NK-92 treated with Interleukin-12 subunit alpha and Interleukin-12 subunit beta, amount 100 ng/mL, for 24 hours (cell line): Measurements from ENCODE around the gene ASIC4.

Source experiments
- DNase-seq: peaks from one replicate; lab custom pipeline; 2025; lab: John Stamatoyannopoulos, UW

Gene ASIC4

GRCh38 chr2:219514196-219514761 lies at the start of gene ASIC4:
Gene ASIC4 (plus strand): TSS chr2:219514482. CDS start chr2:219514725, 243 bp downstream.
- DNase-seq = no peak

- DNase-seq = no peak
Observed at GRCh38 chr2:219465659-219466561, 48.4 kb upstream of the ASIC4 start.

- no peak for DNase-seq
Observed at GRCh38 chr2:219466816-219467735, 47.2 kb upstream of the ASIC4 start.

GRCh38 chr2:219467736-219468075 lies 46.6 kb upstream of the ASIC4 start:
- no peak for DNase-seq

- no peak for DNase-seq
Observed at GRCh38 chr2:219468410-219469185, 45.7 kb upstream of the ASIC4 start.

GRCh38 chr2:219469186-219469724 lies 45.0 kb upstream of the ASIC4 start:
- DNase-seq = no peak

GRCh38 chr2:219470429-219470828 lies 43.9 kb upstream of the ASIC4 start:
- DNase-seq = no peak

- DNase-seq = no peak
Observed at GRCh38 chr2:219471476-219472371, 42.6 kb upstream of the ASIC4 start.

GRCh38 chr2:219472629-219473187 lies 41.6 kb upstream of the ASIC4 start:
- DNase-seq = no peak

GRCh38 chr2:219473511-219473910 lies 40.8 kb upstream of the ASIC4 start:
- no peak for DNase-seq

GRCh38 chr2:219474285-219475060 lies 39.8 kb upstream of the ASIC4 start:
- DNase-seq = no peak

GRCh38 chr2:219475278-219475677 lies 39.0 kb upstream of the ASIC4 start:
- DNase-seq = no peak

GRCh38 chr2:219475697-219476651 lies 38.3 kb upstream of the ASIC4 start:
- DNase-seq = peak; percentile 25

- no peak for DNase-seq
Observed at GRCh38 chr2:219476652-219477151, 37.6 kb upstream of the ASIC4 start.

- no peak for DNase-seq
Observed at GRCh38 chr2:219477179-219477578, 37.1 kb upstream of the ASIC4 start.

- no peak for DNase-seq
Observed at GRCh38 chr2:219477815-219478214, 36.5 kb upstream of the ASIC4 start.

- DNase-seq = no peak
Observed at GRCh38 chr2:219478916-219479315, 35.4 kb upstream of the ASIC4 start.

- no peak for DNase-seq
Observed at GRCh38 chr2:219480004-219480403, 34.3 kb upstream of the ASIC4 start.
